Fibroblast of the aortic adventitia (primary cell): ENCODE data around the gene PSPN. TPM values are rescaled to one million over a fixed set of nuclear protein-coding genes. Genes with fewer than 3 reads are reported as not detected.
A peak's percentile ranks its signal among the peaks of the same experiment; 100 is the strongest.
"Not testable (repeated sequence)": the region's sequence is repeated elsewhere in the genome, so short reads cannot be mapped to it uniquely, and the experiment has no call there.

Experiments
- DNase-seq: peaks from one replicate; pipeline ENCODE4 v3.0.0-alpha.2; 2010; ENCODE audit warnings: low read depth
- H3K4me3 ChIP-seq: 2 replicates; pipeline ENCODE4 v1.5.1; 2011; ENCODE audit warnings: low read depth, mild to moderate bottlenecking, control low read depth, low read length, moderate library complexity
- total RNA-seq: library from RNA; depleted of rRNA; stranded (reverse); fragments of >200 nt; gene quantifications from 2 replicates; pipeline ENCODE4 v1.2.3, GENCODE V29; 2012; ENCODE audit warnings: low replicate concordance
- TF ChIP-seq, protein P1 (sequence below): IDR thresholded peaks from 2 replicates; pipeline ENCODE4 v1.5.1; 2011; ENCODE audit warnings: mild to moderate bottlenecking, low read length, control low read depth, inconsistent platforms; ENCODE audit not compliant: insufficient read depth

PSPN gene
- total RNA-seq, 1 donor = 1.2 TPM

DNA sequence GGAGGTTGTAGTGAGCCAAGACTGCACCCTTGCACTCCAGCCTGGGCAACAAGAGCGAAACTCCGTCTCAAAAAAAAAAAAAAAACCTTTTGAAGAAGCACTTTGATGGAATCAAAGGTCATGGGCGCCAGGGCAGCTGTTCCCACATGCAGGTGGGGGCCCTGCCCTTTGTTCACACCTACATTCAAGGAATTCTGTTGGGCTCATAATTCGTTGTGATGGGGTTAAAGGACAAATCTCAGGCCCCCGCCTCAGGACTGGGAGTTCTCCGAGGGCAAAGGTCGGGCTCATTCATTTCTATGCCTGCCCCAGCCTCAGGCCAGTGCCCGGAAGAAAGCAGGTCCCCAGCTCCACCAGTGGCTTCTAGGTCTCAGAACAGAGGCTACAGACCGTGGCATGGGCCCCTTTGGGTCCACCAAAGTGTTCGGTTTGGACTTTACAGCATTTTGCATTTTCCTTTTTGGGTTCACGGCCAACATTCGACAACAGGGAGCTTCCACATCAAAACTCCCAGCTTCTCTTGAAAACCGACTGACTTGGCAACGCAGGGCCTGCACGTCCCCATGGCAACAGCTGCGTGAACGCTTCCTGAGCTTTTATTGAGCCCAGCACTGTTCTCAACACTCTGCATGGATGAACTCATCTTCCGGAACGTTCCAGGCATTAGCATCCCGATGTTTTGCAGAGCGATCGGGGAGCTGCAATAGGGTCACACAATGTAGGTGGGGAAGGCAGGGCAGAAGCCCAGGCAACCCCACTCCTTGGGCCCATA, 27.3 kb upstream of the PSPN start:
- H3K4me3 ChIP-seq = no peak overlapping the region
- DNase-seq = peak; percentile 57
- TF ChIP-seq, protein P1, sequence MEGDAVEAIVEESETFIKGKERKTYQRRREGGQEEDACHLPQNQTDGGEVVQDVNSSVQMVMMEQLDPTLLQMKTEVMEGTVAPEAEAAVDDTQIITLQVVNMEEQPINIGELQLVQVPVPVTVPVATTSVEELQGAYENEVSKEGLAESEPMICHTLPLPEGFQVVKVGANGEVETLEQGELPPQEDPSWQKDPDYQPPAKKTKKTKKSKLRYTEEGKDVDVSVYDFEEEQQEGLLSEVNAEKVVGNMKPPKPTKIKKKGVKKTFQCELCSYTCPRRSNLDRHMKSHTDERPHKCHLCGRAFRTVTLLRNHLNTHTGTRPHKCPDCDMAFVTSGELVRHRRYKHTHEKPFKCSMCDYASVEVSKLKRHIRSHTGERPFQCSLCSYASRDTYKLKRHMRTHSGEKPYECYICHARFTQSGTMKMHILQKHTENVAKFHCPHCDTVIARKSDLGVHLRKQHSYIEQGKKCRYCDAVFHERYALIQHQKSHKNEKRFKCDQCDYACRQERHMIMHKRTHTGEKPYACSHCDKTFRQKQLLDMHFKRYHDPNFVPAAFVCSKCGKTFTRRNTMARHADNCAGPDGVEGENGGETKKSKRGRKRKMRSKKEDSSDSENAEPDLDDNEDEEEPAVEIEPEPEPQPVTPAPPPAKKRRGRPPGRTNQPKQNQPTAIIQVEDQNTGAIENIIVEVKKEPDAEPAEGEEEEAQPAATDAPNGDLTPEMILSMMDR = no peak

DNA sequence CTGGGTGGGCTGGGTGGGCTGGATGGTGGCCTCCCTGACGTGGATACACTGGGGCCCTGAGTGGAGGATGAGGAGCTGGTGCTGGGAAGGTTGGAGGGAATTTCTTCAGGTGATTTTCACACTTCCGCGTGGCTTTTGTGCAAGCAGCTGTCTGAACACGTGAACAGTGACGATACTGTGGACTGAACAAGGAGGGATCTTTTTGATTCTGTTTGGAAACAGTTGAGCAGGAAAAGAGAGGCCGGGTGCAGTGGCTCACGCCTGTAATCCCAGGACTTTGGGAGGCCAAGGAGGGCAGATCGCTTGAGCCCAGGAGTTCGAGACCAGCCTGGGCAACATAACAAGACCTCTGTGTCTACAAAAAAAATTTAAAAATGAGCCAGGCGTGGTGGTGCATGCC, 26.3 kb upstream of the PSPN start:
- TF ChIP-seq, protein P1 = no peak
- no peak for DNase-seq
- no peak overlapping the region for H3K4me3 ChIP-seq

DNA sequence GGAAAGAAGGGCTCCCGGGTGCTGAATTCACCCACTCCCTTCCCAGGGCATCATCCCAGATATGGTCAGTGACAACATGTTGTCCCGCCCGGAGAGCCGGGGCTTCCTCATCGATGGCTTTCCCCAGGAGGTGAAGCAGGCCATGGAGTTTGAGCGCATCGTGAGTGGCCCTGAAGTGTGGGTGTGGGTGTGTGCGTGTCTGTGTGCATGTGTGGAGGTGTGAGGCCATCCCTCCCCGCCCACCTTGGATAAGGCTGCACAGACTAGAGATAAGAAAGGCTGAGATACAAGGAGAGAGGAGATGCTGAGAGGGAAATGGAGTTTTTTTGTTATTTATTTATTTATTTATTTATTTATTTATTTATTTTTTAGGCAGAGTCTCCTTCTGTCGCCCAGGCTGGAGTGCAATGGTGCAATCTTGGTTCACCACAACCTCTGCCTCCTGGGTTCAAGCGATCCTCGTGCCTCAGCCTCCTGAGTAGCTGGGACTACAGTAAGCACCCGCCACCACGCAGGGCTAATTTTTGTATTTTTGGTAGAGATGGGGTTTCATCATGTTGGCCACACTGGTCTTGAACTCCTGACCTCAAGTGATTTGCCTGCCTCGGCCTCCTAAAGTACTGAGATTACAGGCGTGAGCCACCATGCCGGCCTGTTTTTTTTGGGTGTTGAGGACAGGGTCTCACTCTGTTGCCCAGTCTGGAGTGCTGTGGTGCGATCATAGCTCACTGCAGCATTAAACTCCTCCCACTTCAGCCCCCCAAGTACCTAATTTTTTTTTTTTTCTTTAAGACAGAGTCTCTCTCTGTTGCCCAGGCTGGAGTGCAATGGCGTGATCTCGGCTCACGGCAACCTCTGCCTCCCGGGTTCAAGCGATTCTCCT, 24.6 kb upstream of the PSPN start:
- not testable (repeated sequence) for DNase-seq, H3K4me3 ChIP-seq

DNA sequence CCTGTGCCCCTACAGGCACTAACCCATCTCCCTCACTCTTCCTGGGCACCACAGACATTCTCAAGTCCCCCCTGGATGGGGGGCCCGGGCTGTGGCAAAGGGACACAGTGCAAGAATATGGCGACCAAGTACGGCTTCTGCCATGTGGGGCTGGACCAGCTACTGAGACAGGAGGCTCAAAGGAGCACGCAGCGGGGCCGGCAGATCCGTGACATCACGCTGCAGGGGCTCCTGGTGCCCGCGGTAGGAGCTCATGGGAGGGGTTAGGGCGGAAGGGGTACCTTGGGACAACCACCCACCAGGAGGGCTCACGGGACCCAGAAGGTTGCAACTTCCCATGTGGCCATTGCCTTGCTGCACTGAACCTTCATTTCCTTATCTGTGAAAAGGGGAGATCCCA, 20.6 kb upstream of the PSPN start:
- TF ChIP-seq, protein P1 = no peak
- no peak for DNase-seq

DNA sequence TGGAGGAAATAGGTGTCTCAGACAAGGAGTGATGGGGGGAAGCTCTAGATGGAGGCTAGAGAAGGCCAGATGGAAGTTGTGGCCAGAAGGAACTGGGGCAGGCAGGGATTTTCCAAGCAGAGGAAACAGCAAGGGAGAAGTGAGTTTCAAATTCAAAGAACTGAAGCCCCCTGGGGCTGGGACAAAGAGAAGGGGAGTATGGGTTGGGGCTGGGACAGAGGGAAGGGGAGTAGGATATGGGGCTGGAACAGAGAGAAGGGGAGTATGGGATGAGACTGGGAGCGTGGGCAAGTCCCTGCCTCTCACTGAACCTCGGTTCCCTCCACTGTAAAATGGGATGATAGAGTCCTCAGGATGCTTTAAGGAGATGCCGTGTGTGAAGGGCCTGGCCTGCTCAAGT, 19.1 kb upstream of the PSPN start:
- DNase-seq = no peak
- TF ChIP-seq, protein P1 = no peak
- no peak overlapping the region for H3K4me3 ChIP-seq

More for the DNA sequence above, 20.6 kb upstream of the PSPN start:
- H3K4me3 ChIP-seq = no peak overlapping the region

DNA sequence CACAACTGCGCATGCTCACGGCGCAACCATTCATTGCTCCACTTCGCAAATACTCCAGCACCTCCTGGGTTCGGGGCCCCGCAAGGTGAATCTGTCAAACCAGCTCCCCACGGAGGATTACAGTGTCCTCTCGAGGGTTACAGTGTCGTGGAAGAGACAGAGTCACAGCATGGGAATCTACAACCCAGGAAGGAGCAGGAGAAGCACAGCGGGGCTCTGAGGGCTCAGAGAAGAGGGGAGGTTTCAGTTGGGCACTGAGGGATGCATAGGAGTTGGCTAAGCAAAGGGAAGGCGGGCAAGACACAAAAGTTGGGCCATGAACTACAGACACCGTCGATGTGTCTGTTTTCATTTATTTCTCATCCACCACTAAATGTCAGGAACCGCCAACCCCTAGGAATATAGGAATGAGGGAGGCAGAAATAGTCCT, 18.3 kb upstream of the PSPN start:
- no peak for DNase-seq
- TF ChIP-seq, protein P1 = no peak
- H3K4me3 ChIP-seq = peak overlapping the region; percentile 85
